GM13977 (cell line): ENCODE measurements around the gene UCKL1.

ENCODE experiments used
- DNase-seq: peaks from one replicate; pipeline ENCODE4 v3.0.0; 2012; ENCODE audit warnings: low spot score
- in situ Hi-C: fragments of 300-500 bp; cut with MboI; formaldehyde crosslinking; loops from one replicate; pipeline ENCODE4 v1.12.0; 2022; ENCODE audit warnings: low sequenced_read_pairs, low pct_unique_long_range_greater_than_20kb, mixed read lengths, inconsistent platforms; ENCODE audit not compliant: unreplicated experiment
- TF ChIP-seq, protein P1 (sequence below): IDR thresholded peaks from 2 replicates; pipeline ENCODE4 v1.5.1; 2012; ENCODE audit warnings: mild to moderate bottlenecking, control low read depth; ENCODE audit not compliant: insufficient read depth; ENCODE audit errors: extremely low read depth, missing control alignments

UCKL1 gene

DNA sequence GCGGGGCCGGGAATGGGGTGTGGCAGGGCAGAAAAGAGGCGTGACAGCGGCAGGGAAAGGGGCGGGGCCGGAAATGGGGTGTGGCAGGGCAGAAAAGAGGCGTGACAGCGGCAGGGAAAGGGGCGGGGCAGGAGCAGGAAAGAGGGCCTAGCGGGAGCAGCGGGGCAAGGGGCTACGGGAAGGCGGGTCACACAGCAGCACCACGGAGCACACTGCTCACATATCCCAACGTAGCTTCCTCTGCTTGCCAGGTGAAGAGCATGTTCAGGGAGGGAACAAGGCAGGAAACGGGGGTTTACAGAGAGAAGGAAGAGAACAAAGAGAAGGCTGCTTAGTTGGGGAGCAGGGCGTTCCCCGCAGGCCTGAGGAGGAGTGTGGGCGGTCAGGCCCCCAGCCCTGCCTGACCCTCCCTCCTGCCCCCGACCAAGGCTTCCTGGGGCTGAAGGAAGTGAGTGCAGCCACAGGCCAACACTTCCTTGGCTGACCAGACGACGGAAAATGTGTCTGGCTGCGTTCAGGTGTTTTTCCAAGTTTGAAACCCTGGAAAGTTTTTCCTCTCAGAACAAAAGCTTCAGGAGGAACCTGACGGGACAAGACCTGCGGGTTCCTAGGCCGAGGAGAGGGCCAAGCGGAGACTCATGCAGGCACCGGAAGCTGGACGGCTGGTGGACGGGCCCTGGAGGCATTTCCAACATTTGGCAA lies 13.8 kb downstream of the UCKL1 start:
- peak; percentile 67 for DNase-seq
- TF ChIP-seq, protein P1, sequence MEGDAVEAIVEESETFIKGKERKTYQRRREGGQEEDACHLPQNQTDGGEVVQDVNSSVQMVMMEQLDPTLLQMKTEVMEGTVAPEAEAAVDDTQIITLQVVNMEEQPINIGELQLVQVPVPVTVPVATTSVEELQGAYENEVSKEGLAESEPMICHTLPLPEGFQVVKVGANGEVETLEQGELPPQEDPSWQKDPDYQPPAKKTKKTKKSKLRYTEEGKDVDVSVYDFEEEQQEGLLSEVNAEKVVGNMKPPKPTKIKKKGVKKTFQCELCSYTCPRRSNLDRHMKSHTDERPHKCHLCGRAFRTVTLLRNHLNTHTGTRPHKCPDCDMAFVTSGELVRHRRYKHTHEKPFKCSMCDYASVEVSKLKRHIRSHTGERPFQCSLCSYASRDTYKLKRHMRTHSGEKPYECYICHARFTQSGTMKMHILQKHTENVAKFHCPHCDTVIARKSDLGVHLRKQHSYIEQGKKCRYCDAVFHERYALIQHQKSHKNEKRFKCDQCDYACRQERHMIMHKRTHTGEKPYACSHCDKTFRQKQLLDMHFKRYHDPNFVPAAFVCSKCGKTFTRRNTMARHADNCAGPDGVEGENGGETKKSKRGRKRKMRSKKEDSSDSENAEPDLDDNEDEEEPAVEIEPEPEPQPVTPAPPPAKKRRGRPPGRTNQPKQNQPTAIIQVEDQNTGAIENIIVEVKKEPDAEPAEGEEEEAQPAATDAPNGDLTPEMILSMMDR: no peak
- in situ Hi-C loops: no loop called here

- TF ChIP-seq, protein P1: no peak
- DNase-seq: peak; percentile 38
- in situ Hi-C loops: no loop called here
These were observed 14.7 kb downstream of the UCKL1 start for GRCh38 chr20:63941282-63942081.

DNA sequence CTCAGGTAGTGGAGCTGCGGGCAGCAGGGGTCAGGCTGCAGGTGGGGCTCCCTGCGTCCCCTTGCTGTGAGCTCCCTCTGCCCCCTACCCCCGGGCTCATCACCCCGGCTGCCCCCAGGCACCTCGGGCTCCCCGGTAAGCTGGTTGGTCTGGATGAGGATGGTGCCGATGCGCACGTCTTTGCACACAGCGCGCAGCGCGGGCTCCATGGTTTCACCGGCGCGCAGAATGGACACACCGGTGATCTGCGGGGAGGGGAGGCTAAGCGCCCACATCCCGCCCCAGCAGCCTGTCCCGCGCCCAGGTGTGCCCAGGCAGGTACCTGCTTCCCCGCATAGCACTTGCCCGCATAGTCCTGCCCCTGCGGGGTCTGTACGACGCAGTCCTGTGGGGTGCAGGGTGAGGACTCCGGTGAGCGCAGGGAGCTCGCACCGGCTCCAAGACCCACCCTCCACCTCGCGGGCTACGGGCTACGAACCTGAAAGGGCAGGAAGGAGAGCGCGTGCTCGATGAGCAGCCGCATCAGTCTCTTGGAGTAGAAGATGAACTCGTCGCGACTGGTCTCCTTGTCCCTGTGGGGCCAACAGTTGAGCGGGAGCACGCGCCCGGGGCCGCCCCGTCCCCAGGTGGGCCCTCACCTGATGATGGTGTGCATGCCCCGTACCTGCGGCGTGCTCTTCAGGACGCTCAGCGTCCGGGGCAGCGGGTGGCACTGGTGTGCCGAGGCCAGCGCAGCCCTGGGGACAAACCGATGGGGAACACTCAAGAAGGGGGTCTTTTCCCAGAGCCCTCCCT lies 15.5 kb downstream of the UCKL1 start:
- TF ChIP-seq, protein P1: no peak
- in situ Hi-C loops: no loop called here
- DNase-seq: no peak

DNA sequence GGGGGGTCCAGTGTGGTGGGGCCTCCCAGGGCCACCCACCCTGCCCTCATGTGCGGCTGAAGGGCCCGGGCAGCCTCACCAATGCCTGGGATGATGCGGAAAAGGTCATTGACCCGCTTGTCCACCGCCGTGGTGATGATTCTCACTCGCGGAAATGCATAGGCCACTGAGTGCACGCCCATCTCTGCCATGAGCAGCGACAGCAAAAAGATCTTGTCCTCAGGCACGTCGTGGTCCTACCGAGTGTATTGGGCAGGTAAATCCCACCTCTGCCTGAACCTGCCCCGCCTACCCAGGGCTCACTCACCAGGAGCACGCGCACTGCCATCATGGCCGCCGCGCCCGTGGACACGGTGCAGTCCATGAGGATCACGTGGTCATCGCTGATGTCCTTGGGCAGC lies 16.1 kb downstream of the UCKL1 start:
- in situ Hi-C loops: no loop called here
- no peak for DNase-seq
- TF ChIP-seq, protein P1: no peak

DNA sequence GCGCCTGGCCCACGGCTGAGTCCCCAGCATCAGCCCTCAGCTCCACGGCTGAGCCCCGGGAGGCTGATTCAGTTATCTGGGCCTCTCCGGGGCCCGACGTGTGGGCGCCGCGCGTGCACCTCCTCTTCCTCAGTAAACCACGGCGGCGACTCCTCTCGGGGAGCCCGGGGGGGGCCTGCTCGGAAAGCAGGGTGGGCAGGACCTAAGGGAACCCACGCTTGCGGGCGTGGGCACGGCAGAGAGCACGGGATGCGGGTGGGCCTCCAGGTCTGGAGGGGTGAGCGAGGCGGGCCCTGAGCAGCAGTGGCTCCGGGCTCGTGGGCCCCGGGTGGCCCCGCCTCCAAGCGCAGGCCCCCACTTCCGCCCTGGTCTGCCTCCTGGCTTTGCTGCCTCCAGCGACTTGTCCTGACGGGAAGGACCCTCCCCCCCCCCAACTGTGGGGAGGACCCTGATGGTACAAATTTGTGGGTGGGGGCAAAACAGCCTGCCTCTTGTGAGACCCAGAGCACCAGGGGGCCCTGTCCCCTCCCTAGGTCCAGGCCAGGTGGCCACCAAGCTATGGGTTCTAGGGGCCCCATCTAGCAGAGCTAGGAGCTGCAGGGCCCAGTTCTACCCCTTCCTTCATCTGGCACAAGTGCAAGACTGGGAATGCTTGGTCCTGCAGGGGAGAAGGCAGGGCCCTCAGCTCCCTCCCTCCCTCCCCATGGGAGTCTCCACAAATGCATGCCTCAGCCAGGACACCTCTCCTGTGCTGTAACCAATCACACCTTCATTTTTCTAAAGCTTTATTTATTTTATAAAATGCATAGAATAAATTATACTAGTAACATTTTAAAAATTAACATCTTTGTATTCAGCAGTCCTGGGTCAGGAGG lies 16.9 kb downstream of the UCKL1 start:
- TF ChIP-seq, protein P1: no peak
- in situ Hi-C loops: no loop called here
- peak; percentile 24 for DNase-seq
